ENCODE results near the gene DPP10.

- no peak for TF ChIP-seq SUZ12 (IDR thresholded peaks at IDR 0.05; ENCODE audit: extremely low read depth, insufficient read depth, insufficient read length)
- TF ChIP-seq ZNF274 (IDR thresholded peaks at IDR 0.05; ENCODE audit: low read depth, low read length), result no peak
Measured at GRCh38 chr2:114789989-114790388, 347.5 kb downstream of the DPP10 start.

Measured in NT2/D1 (cell line).